Activated CD8-positive, alpha-beta T cell treated with anti-CD3 and anti-CD28 coated beads for 36 hours (primary cell): ENCODE data around the gene RNASE4. TPM values are rescaled to one million over a fixed set of nuclear protein-coding genes. Genes with fewer than 3 reads are reported as not detected.
A peak's percentile ranks its signal among the peaks of the same experiment; 100 is the strongest.

ENCODE experiments used
- ATAC-seq: fragments of 200-7000 bp; cut with Tn5 transposase; one replicate; pipeline ENCODE4 v1.10.0; 2021; ENCODE audit warnings: mild to moderate bottlenecking, moderate library complexity
- CTCF ChIA-PET: fragments of 350-600 bp; sonication (Branson Sonifier 250); formaldehyde crosslinking; loops from one replicate; lab custom pipeline; 2021; ENCODE audit warnings: antibody characterized with exemption; lab: Charles Lee
- POLR2A ChIA-PET: fragments of 350-600 bp; sonication (Branson Sonifier 250); formaldehyde crosslinking; loops from one replicate; lab custom pipeline; 2021; ENCODE audit warnings: antibody characterized with exemption; lab: Charles Lee
- DNase-seq: peaks from one replicate; pipeline ENCODE4 v3.0.0-alpha.2; 2020
- H3K27ac Mint-ChIP-seq: one replicate; pipeline ENCODE4 v1.8.0; 2021; ENCODE audit warnings: mild to moderate bottlenecking, mixed read lengths
- H3K27me3 Mint-ChIP-seq: one replicate; pipeline ENCODE4 v1.8.0; 2021; ENCODE audit warnings: mixed read lengths
- H3K36me3 Mint-ChIP-seq: one replicate; pipeline ENCODE4 v1.8.0; 2021; ENCODE audit warnings: low read depth, mixed read lengths
- H3K4me1 Mint-ChIP-seq: one replicate; pipeline ENCODE4 v1.8.0; 2021; ENCODE audit warnings: low read depth, mixed read lengths
- H3K4me3 Mint-ChIP-seq: one replicate; pipeline ENCODE4 v1.8.0; 2021; ENCODE audit warnings: mild to moderate bottlenecking, moderate library complexity, mixed read lengths
- H3K9me3 Mint-ChIP-seq: one replicate; pipeline ENCODE4 v1.8.0; 2021; ENCODE audit warnings: mixed read lengths
- CTCF ChIP-seq: fragments of 200-600 bp; IDR thresholded peaks from one replicate; pipeline ENCODE4 v1.8.0; 2022; ENCODE audit warnings: antibody characterized with exemption, mild to moderate bottlenecking
- intact Hi-C: fragments of 100-400 bp; cut with micrococcal nuclease; formaldehyde crosslinking; loops from one replicate; pipeline ENCODE4 v1.10.0; 2022
- total RNA-seq, 2 experiments: library from RNA; stranded (reverse); gene quantifications; one replicate each; pipeline ENCODE4 v1.2.3, GENCODE V29; 2021

Gene RNASE4
- total RNA-seq, 2 experiments from 2014 or later: 1.0 to 1.1 TPM

GRCh38 chr14:20682435-20683124, 1.8 kb upstream of the RNASE4 start:
- CTCF ChIA-PET: interaction anchor here (0.9 to 7.5 kb wide), 16 partner anchors 8 to 355 kb away, joined by 3 to 53 read pairs (median 11); partner anchors contain the start of gene PARP2
- peak; percentile 69 for ATAC-seq
- H3K27ac Mint-ChIP-seq: no peak overlapping the region

GRCh38 chr14:20683125-20683890, 1.1 kb upstream of the RNASE4 start:
- Mint-ChIP-seq H3K9me3 (no peaks in the 10 kb centered on the region), H3K27me3 (no peaks in the 10 kb centered on the region), H3K36me3 (no peaks in the 10 kb centered on the region), H3K27ac (no peak overlapping the region), H3K4me1 (peaks cover 19% of the 10 kb centered on the region), H3K4me3 (no peak overlapping the region)
- DNase-seq: peak; percentile 93
- TF ChIP-seq CTCF: no peak
- CTCF ChIA-PET: interaction anchor here (0.9 to 7.5 kb wide), 17 partner anchors 9 to 356 kb away, joined by 3 to 53 read pairs (median 5); partner anchors contain the start of gene PARP2
- POLR2A ChIA-PET: interaction anchor here (0.8 to 4.7 kb wide), 12 partner anchors 15 to 340 kb away, joined by 3 to 24 read pairs (median 4); partner anchors contain the start of genes APEX1 and PARP2
- peak; percentile 55 for ATAC-seq
- intact Hi-C loops: loop anchor here (1.0 to 5.0 kb wide), 4 partner anchors 51 to 341 kb away; partner anchors contain the start of genes PARP2 and PIP4P1

More at GRCh38 chr14:20682435-20683124, 1.8 kb upstream of the RNASE4 start:
- Mint-ChIP-seq H3K9me3 (no peaks in the 10 kb centered on the region), H3K27me3 (no peaks in the 10 kb centered on the region), H3K36me3 (no peaks in the 10 kb centered on the region), H3K4me1 (peaks cover 19% of the 10 kb centered on the region), H3K4me3 (no peak overlapping the region)
- intact Hi-C loops: loop anchor here (1.0 to 5.0 kb wide), 4 partner anchors 50 to 340 kb away; partner anchors contain the start of genes PARP2 and PIP4P1
- DNase-seq: peak; percentile 86
- no peak for TF ChIP-seq CTCF
- POLR2A ChIA-PET: interaction anchor here (0.8 to 4.7 kb wide), 12 partner anchors 14 to 349 kb away, joined by 3 to 24 read pairs (median 4); partner anchors contain the start of genes APEX1, CCNB1IP1, OSGEP and PARP2

GRCh38 chr14:20684662-20685456, 499 bp downstream of the RNASE4 start:
- TF ChIP-seq CTCF: no peak
- ChIA-PET CTCF (interaction anchor here (0.8 to 7.5 kb wide), 12 partner anchors 8 to 357 kb away, joined by 3 to 53 read pairs (median 18); no protein-coding TSS in a partner anchor), POLR2A (interaction anchor here (0.9 to 4.7 kb wide), 5 partner anchors 16 to 342 kb away, joined by 3 to 24 read pairs (median 5); partner anchors contain the start of gene PARP2)
- ATAC-seq: no peak
- H3K4me3 Mint-ChIP-seq: no peak overlapping the region
- no peaks in the 10 kb centered on the region for H3K27me3 Mint-ChIP-seq
- no peak for DNase-seq
- peak overlapping the region; percentile 53 for H3K27ac Mint-ChIP-seq
- H3K36me3 Mint-ChIP-seq: no peaks in the 10 kb centered on the region
- intact Hi-C loops: loop anchor here (5.0 kb wide), 2 partner anchors 223 to 343 kb away; partner anchors contain the start of genes PARP2 and PIP4P1
- H3K4me1 Mint-ChIP-seq: peaks cover 15% of the 10 kb centered on the region
- no peaks in the 10 kb centered on the region for H3K9me3 Mint-ChIP-seq

- ATAC-seq (no peak), DNase-seq (no peak)
Observed at GRCh38 chr14:20686386-20687143, 2.2 kb downstream of the RNASE4 start.

More at GRCh38 chr14:20686386-20687143, 2.2 kb downstream of the RNASE4 start:
- no peaks in the 10 kb centered on the region for H3K9me3 Mint-ChIP-seq
- no peaks in the 10 kb centered on the region for H3K27me3 Mint-ChIP-seq
- intact Hi-C loops: no loop called here
- ChIA-PET CTCF (interaction anchor here (1.2 to 2.7 kb wide), 3 partner anchors 14 to 360 kb away, joined by 3 to 9 read pairs (median 6); no protein-coding TSS in a partner anchor), POLR2A (no interaction called here)
- no peak overlapping the region for H3K27ac Mint-ChIP-seq
- H3K36me3 Mint-ChIP-seq: no peaks in the 10 kb centered on the region
- no peak overlapping the region for H3K4me3 Mint-ChIP-seq
- peaks cover 9% of the 10 kb centered on the region for H3K4me1 Mint-ChIP-seq
- no peak for TF ChIP-seq CTCF
